ENCODE results near the gene VPS39.

VPS39 gene

DNA sequence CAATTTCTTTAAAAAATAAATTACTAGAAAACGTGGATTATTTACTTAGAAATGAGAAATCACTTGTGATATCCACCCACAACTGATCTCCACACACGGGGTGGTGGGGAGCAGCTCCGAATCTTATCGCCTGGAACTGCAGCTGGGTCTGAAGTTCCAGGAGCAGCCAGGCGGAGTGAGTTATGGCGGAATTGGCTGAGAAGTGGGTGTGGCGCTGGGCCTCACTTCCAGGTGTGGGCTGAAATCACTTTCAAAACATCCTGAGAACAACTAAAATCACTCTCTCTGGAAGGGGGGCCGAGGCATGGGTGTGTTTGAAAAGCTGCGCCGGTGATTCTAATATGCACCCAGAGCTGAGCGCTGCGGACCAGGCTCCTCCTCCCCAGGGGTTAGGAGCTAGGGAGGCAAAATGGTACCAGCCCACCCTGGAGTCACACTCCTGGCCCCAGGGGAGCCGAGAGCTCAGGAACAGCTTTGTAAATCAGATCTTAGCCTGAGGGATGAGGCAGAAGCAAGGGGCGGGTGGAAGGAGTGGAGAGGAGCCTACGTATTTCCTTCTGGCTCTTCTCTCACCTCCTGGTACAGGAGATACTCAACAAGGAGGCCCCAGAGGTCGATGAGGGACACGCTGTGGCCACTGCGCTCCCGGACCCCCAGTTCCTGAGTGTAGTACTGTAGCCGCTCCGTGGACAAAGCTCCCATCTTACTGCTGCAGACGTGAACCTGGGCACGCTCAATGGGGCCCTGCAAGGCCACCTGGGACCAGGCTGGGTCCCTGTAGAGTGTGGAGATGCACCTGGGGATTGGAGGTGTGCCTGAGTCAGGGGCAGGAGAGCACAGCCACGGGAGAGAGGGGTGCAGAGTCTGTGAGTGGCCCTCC is 61.3 kb downstream of the VPS39 start:
- no peak for DNase-seq (ENCODE audit: low read depth, low spot score)

GRCh38 chr15:42145546-42146455 is 62.3 kb downstream of the VPS39 start:
- DNase-seq (ENCODE audit: low read depth, low spot score): no peak

- DNase-seq (ENCODE audit: low read depth, low spot score): no peak
Observed at GRCh38 chr15:42144841-42145375, 63.2 kb downstream of the VPS39 start.

GRCh38 chr15:42143866-42144625 is 64.1 kb downstream of the VPS39 start:
- no peak for DNase-seq (ENCODE audit: low read depth, low spot score)

DNA sequence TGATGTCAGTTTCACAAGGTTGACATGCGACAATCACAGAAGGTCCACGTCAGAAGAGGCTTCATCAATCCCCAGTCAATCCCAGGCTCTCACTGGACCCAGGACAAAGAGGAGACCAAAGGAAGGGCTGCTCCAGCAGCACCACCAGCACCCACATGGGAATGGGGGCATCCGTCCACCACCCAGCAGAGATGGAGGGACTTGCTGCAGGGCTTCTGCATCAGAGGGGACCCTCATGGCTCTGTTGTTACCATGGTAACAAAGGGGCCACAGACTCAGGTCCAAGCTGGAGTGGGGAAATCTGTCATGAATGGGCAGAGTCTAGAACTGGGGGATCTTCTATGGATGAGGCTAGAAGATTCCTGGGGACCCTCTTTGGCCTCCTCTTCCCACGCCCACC is 64.7 kb downstream of the VPS39 start:
- no peak for DNase-seq (ENCODE audit: low read depth, low spot score)

DNA sequence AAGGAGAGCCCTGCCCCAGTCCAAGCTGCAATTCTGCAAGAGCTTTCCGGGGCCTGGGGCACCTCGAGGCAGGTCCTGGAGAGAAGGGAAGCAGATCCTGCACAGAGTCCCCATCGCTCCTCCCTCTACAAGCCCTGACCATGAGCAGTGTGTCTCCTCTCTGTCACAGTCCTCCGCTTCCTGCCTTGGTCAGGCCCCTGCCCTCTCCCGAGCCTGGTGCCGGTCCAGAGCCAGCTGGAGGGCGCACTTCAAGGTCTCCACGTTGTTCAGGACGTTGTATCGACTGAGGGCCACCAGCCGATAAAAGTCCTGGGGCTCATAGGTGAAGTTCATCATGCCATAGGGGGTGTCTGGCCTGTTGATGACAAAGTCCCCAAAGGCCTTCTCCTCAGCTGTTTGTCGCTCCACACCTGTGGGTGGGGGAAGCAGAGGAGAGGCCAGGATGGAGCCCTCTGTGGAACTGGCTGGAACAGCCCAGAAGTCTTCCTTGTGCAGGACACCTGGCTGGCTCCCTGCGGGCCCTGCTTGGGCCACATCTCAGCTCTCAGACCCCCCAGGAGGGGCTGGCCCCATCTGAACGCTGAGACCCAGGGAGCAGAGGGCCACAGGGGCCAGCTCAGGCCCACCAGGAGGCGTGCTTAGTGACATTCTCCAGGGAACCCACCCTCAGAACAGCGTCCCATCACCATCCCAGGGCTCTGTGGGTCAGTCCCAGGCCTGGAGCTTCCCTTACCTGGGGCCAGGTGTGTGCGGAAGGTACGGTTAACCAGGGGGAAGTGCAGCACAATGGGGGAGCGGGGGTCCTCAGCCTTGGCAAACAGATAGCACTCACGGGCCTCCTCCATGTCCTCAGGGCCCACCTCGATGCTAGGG is 66.1 kb downstream of the VPS39 start:
- DNase-seq (ENCODE audit: low read depth, low spot score): no peak

- no peak for DNase-seq (ENCODE audit: low read depth, low spot score)
Observed at GRCh38 chr15:42141246-42141645, 66.9 kb downstream of the VPS39 start.

- no peak for DNase-seq (ENCODE audit: low read depth, low spot score)
Observed at GRCh38 chr15:42140383-42141070, 67.6 kb downstream of the VPS39 start.

DNA sequence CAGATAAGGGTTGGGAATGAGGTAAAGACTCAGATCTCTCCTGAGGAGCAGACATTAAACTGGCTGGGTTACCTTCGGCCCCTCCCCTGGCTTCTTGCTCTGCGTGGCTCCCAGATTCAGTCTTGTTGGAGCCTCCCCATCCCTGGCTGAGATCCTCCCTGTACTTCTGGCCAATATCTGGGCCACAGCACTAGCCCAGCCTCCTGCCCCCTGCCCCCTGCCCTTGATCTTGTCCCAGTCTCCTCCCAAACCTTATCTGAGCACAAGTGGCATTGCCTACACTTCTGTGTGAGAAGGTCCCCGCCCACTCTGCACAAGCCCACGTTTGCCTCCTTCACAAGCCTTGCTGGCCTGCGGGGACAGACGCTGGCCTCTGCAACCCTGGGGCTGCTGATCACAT is 68.5 kb downstream of the VPS39 start:
- DNase-seq (ENCODE audit: low read depth, low spot score): no peak

DNA sequence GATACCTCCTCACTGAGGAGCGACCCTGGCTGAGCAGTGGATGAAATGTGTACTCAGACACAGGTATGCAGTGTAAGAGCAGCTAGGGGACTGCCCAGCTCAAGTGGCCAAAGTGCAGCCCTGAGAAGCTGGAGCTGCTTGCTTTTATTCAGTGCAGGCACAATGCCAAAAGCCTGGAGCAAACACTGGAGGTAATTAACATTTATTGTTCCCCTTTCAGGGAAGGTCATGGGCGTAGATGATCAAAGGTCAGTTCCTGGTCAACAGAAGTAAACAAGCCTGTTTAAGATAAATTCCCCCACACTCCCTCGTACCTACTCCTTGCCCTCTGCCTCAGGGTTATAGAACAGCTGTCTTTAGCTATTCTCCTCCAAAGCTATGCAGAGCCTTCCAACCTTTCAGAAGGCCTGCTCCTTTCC is 69.1 kb downstream of the VPS39 start:
- DNase-seq (ENCODE audit: low read depth, low spot score): no peak

- DNase-seq (ENCODE audit: low read depth, low spot score): no peak
Observed at GRCh38 chr15:42138411-42138810, 69.7 kb downstream of the VPS39 start.

GRCh38 chr15:42137461-42138261 is 70.4 kb downstream of the VPS39 start:
- no peak for DNase-seq (ENCODE audit: low read depth, low spot score)

DNA sequence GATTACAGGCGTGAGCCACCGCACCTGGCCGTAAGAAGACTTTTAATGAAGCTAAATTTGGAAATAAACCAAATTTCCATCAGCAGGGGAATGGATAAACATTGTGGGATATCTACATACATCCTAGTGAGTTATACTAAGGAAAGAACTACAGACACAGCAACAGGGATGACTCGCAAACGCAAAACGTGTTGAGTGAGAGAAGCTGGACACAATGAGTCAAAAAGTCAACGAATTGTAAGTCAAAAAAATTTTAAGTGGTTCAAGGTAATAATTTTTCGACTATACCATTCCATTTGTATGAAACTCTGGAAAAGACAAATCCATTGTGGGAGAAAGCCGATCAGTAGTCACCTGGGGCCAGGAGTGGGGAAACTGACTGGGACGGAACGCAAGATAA is 71.6 kb downstream of the VPS39 start:
- no peak for DNase-seq (ENCODE audit: low read depth, low spot score)

DNA sequence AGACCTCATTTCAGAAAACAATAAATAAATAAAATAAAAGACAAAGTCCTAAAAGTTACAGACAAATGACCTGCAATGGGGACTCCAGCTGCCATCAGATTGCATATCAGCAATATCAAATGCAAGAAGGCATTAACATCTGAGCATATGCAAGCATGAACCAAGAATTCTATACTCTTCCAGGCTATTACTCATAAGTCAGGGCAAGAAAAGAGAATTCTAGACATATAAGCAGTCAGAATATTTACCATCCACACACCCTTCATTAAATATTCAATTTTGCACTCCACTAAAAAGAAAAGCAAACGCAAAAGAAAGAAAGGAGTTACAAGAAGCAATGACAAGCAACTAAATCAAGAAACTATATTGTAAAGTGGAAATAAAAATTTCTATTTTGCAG is 72.8 kb downstream of the VPS39 start:
- DNase-seq (ENCODE audit: low read depth, low spot score): no peak

DNA sequence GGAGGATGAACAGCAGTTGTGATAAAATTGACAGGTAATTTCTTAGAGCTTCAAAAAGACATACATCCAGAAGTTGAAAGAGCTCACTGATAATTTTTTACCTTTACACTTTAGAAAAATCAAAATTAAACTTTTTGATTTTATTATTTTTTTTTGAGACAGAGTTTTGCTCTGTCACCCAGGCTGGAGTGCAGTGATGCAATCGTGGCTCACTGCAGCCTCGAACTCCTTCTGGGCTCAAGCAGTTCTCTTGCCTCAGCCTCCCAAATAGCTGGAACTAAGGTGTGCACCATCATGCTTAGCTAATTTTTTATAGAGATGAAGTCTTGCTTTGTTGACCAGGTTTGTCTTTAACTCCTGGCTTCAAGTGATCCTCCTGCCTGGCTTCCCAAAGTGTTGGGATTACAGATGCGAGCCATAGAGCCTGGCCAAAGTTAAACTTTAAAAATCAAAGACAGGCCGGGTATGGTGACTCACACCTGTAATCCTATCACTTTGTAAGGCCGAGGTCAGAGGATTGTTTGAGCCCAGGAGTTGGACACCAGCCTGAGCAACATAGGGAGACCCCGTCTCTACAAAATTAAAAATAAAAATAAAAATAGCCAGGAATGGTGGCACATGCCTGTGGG is 73.4 kb downstream of the VPS39 start:
- DNase-seq (ENCODE audit: low read depth, low spot score): no peak

DNA sequence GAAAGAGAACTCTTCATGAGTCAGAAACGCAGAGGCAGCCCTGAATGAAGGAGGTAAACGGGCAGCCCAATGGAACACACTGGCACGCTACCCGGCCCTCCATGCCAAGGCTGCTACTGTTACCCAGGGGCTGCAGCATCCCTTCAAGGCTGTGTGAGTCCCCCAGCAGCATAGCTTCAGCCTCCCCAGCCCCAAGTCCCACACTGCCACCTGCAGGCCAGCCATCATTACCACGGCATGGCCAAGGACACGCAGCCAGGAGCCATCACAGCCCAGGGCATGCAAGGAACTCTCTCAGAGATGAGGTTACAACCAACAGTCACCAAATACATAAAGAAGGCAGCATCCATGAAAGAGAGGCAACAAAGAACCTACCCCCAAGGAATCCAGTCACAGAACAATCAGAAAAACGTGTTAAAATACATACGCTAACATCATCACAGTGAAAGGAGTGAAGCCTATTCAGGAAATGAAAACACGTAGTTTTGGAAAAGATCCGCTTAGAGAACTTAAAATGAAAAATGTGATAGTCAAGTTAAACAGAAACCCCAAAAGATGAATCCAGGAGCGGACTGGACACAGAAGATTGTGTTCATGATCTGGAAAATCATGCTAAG is 74.1 kb downstream of the VPS39 start:
- no peak for DNase-seq (ENCODE audit: low read depth, low spot score)

DNA sequence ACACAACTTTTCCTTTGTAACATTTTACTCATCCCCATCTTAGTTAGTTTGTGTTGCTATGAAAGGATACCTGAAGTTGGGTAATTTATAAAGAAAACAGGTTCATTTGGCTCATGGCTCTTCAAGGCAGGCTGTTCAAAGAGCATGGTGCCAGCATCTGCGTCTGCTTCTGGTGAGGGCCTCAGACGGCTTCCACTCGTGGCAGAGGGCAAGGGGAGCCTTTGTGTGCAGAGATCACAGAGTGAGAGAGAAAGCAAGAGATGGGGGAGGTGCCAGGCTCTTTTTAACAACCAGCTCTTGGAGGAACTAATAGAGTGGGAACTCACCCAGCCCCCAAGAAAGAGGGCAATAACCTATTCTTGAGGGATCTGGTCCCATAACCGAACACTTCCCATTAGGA is 74.7 kb downstream of the VPS39 start:
- no peak for DNase-seq (ENCODE audit: low read depth, low spot score)
